ENCODE measurements around the gene GAK.

Gene GAK

GRCh38 chr4:870951-871350 lies 61.2 kb downstream of the GAK start:
- no peak for TF ChIP-seq CTCF (IDR thresholded peaks at IDR 0.05; ENCODE audit: control insufficient read depth, insufficient read depth, low read depth, low read length, missing control alignments)
- DNase-seq (ENCODE audit: low read depth), result no peak
- H3K4me3 ChIP-seq (ENCODE audit: control insufficient read depth, low read depth, low read length), result no peak overlapping the region

GRCh38 chr4:869776-870175 lies 62.3 kb downstream of the GAK start:
- DNase-seq (ENCODE audit: low read depth), result no peak
- no peak overlapping the region for H3K4me3 ChIP-seq (ENCODE audit: control insufficient read depth, low read depth, low read length)
- no peak for TF ChIP-seq CTCF (IDR thresholded peaks at IDR 0.05; ENCODE audit: control insufficient read depth, insufficient read depth, low read depth, low read length, missing control alignments)

- DNase-seq (ENCODE audit: low read depth), result no peak
- no peak for TF ChIP-seq CTCF (IDR thresholded peaks at IDR 0.05; ENCODE audit: control insufficient read depth, insufficient read depth, low read depth, low read length, missing control alignments)
- no peak overlapping the region for H3K4me3 ChIP-seq (ENCODE audit: control insufficient read depth, low read depth, low read length)
Observed at GRCh38 chr4:868421-868820, 63.7 kb downstream of the GAK start.

GRCh38 chr4:867526-868250 lies 64.4 kb downstream of the GAK start:
- TF ChIP-seq CTCF (IDR thresholded peaks at IDR 0.05; ENCODE audit: control insufficient read depth, insufficient read depth, low read depth, low read length, missing control alignments), result no peak
- H3K4me3 ChIP-seq (ENCODE audit: control insufficient read depth, low read depth, low read length), result no peak overlapping the region

GRCh38 chr4:866761-867390 lies 65.2 kb downstream of the GAK start:
- no peak for TF ChIP-seq CTCF (IDR thresholded peaks at IDR 0.05; ENCODE audit: control insufficient read depth, insufficient read depth, low read depth, low read length, missing control alignments)
- no peak for DNase-seq (ENCODE audit: low read depth)

More at GRCh38 chr4:867526-868250, 64.4 kb downstream of the GAK start:
- no peak for DNase-seq (ENCODE audit: low read depth)

GRCh38 chr4:866068-866760 lies 65.9 kb downstream of the GAK start:
- no peak overlapping the region for H3K4me3 ChIP-seq (ENCODE audit: control insufficient read depth, low read depth, low read length)
- DNase-seq (ENCODE audit: low read depth), result no peak
- no peak for TF ChIP-seq CTCF (IDR thresholded peaks at IDR 0.05; ENCODE audit: control insufficient read depth, insufficient read depth, low read depth, low read length, missing control alignments)

More at GRCh38 chr4:866761-867390, 65.2 kb downstream of the GAK start:
- no peak overlapping the region for H3K4me3 ChIP-seq (ENCODE audit: control insufficient read depth, low read depth, low read length)

Data from AG09309 (cell line).